ENCODE results near the gene ALPK1.
"Not testable (repeated sequence)": the region's sequence is repeated elsewhere in the genome, so short reads cannot be mapped to it uniquely, and the experiment has no call there.

The ALPK1 gene

DNA sequence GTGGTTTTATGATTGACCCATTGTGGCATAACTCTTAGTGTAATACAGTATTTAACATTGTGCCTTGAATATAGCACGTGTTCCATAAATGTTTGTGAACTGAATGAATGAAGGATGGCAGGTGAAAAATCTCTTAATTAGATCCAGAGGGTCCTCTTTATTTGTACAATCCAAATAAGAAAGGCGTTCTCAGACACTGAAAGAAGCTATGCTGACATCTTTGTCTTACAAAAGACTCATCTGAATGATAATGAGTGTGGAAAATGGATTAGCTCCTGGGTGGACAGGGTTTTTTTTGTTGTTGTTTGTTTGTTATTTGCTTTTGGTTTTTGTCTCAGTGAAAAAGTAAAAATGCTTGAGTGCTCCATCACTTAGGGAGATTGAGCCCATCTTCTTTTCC lies 156.2 kb downstream of the ALPK1 start:
- DNase-seq (ENCODE audit: low spot score): no peak

- DNase-seq (ENCODE audit: low spot score): no peak
Observed at GRCh38 chr4:112472318-112472717, 175.1 kb downstream of the ALPK1 start.

- DNase-seq (ENCODE audit: low spot score): no peak
Observed at GRCh38 chr4:112473985-112474384, 176.8 kb downstream of the ALPK1 start.

DNA sequence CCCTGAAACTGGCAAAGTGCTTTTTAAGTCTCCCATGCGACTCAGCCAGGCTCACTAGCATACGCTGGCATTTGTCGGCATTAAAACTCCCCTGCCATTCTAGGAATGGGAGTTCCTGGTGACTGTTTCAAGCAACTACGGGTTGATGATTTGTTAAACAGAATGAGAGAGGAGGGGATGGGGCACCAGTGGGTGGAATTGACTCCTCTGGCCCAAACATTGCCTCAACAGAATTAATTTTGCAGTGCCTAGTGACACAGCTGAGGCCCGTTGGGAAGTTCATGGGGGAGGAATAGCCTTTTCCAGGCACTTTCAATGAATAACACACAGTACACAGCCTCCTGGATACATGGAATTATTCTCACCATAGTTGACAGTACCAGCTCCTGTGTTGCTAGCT lies 188.8 kb downstream of the ALPK1 start:
- DNase-seq (ENCODE audit: low spot score): no peak

GRCh38 chr4:112490808-112491207 lies 193.6 kb downstream of the ALPK1 start:
- not testable (repeated sequence) for DNase-seq (ENCODE audit: low spot score)

Data from germinal center (tissue), 1 donor.